GM12878 (cell line): Measurements from ENCODE around the gene SSBP3. TPM values are rescaled to one million over a fixed set of nuclear protein-coding genes. Genes with fewer than 3 reads are reported as not detected.
"Not testable (repeated sequence)": the region's sequence is repeated elsewhere in the genome, so short reads cannot be mapped to it uniquely, and the experiment has no call there.

Source experiments
- ATAC-seq: fragments of 200-7000 bp; cut with Tn5 transposase; 3 replicates; pipeline ENCODE4 v1.9.1; 2020; ENCODE audit warnings: mild to moderate bottlenecking, moderate library complexity
- BruUV-seq: library from RNA; stranded (reverse); fragments of 400-500 nt; replicated peaks from 2 replicates; lab custom pipeline; 2021; lab: Mats Ljungman, UMichigan
- CTCF ChIA-PET: fragments of 300-600 bp; sonication (Branson Sonifier 250); formaldehyde crosslinking; extraction: SDS; loops from one replicate; lab custom pipeline; 2021; ENCODE audit warnings: inconsistent platforms; lab: Yijun Ruan, JAX
- POLR2A ChIA-PET: fragments of 350-600 bp; formaldehyde crosslinking; extraction: SDS; loops from one replicate; lab custom pipeline; 2021; ENCODE audit warnings: inconsistent platforms; lab: Charles Lee
- RAD21 ChIA-PET: fragments of 300-600 bp; sonication (Branson Sonifier 250); formaldehyde crosslinking; loops from one replicate; lab custom pipeline; 2023; ENCODE audit warnings: antibody characterized with exemption; ENCODE audit not compliant: unreplicated experiment; lab: Charles Lee
- SMC1A ChIA-PET: fragments of 300-600 bp; sonication (Branson Sonifier 250); formaldehyde crosslinking; loops from one replicate; lab custom pipeline; 2023; ENCODE audit not compliant: unreplicated experiment, uncharacterized antibody; lab: Charles Lee
- DNase-seq: peaks from one replicate; pipeline ENCODE4 v3.0.0-alpha.2; 2011; ENCODE audit warnings: low read depth, low spot score
- FAIRE-seq: peaks from 3 replicates; lab custom pipeline; 2011; peaks lifted over from hg19 to GRCh38; lab: Jason Lieb, UNC
- H2AFZ ChIP-seq: 2 replicates; pipeline ENCODE4 v1.6.0; 2011; ENCODE audit warnings: low read depth, low read length, control low read depth; ENCODE audit not compliant: control insufficient read depth
- H3K27ac ChIP-seq: 2 replicates; pipeline ENCODE4 v1.5.1; 2011; ENCODE audit warnings: control low read depth; ENCODE audit not compliant: control insufficient read depth, insufficient read depth
- H3K27me3 ChIP-seq, 2 experiments: replicated peaks in 1 of 2; 2 replicates each; pipeline versions ENCODE4 v1.6.0 to v1.6.1; 2011; ENCODE audit warnings: low read length in 1 of 2; ENCODE audit not compliant: control insufficient read depth in 2 of 2, insufficient read depth in 2 of 2
- H3K36me3 ChIP-seq, 2 experiments: 2 replicates each; pipeline ENCODE4 v1.5.1; 2011; ENCODE audit warnings: low read length in 1 of 2; ENCODE audit not compliant: control insufficient read depth in 2 of 2, insufficient read depth in 2 of 2
- H3K4me1 ChIP-seq: 2 replicates; pipeline ENCODE4 v1.6.1; 2011; ENCODE audit warnings: mild to moderate bottlenecking, low read length, moderate library complexity, mixed read lengths; ENCODE audit not compliant: control insufficient read depth, insufficient read depth
- H3K4me2 ChIP-seq: 2 replicates; pipeline ENCODE4 v1.6.0; 2011; ENCODE audit warnings: control low read depth; ENCODE audit not compliant: control insufficient read depth, insufficient read depth
- H3K4me3 ChIP-seq: fragments of 200-600 bp; sonication (generic); 2 replicates; pipeline ENCODE4 v1.5.1; 2016
- H3K79me2 ChIP-seq: 2 replicates; pipeline ENCODE4 v1.6.0; 2011; ENCODE audit warnings: low read length; ENCODE audit not compliant: control insufficient read depth, insufficient read depth
- H3K9ac ChIP-seq: 2 replicates; pipeline ENCODE4 v1.8.0; 2011; ENCODE audit warnings: low read length, control low read depth, mixed read lengths; ENCODE audit not compliant: control insufficient read depth, insufficient read depth
- H3K9me3 ChIP-seq: replicated peaks from 3 replicates; pipeline ENCODE4 v1.5.1; 2011; ENCODE audit warnings: mild to moderate bottlenecking, low read length; ENCODE audit not compliant: control insufficient read depth, insufficient read depth
- H4K20me1 ChIP-seq: 2 replicates; pipeline ENCODE4 v1.6.0; 2011; ENCODE audit not compliant: control insufficient read depth, insufficient read depth
- ASH2L ChIP-seq: fragments of 300-600, 200-600 bp; sonication (generic); IDR thresholded peaks from 2 replicates; pipeline ENCODE4 v1.6.1; 2017; ENCODE audit warnings: low read depth, mild to moderate bottlenecking, borderline replicate concordance
- FOXM1 ChIP-seq: IDR thresholded peaks from 2 replicates; pipeline ENCODE4 v1.6.1; 2012; ENCODE audit warnings: low read depth, mild to moderate bottlenecking, inconsistent platforms, low read length, moderate library complexity
- KAT2A ChIP-seq: conservative IDR thresholded peaks from 2 replicates; pipeline ENCODE4 v1.6.1; 2011; ENCODE audit warnings: low read depth, low read length; ENCODE audit not compliant: control insufficient read depth
- MEF2B ChIP-seq: fragments of 450-650 bp; IDR thresholded peaks from 2 replicates; pipeline ENCODE4 v1.6.1; 2018; ENCODE audit warnings: mild to moderate bottlenecking, moderate library complexity; ENCODE audit not compliant: partially characterized antibody, poor library complexity, severe bottlenecking
- NFYA ChIP-seq: IDR thresholded peaks from 2 replicates; pipeline ENCODE4 v1.6.1; 2011; ENCODE audit warnings: low read depth, mild to moderate bottlenecking, low read length, improper control_type of control experiment, borderline replicate concordance
- NR2C2 ChIP-seq: IDR thresholded peaks from 2 replicates; pipeline ENCODE4 v1.6.1; 2011; ENCODE audit warnings: borderline replicate concordance, low read depth; ENCODE audit not compliant: control insufficient read depth, insufficient read length
- STAT1 ChIP-seq: fragments of 450-650 bp; conservative IDR thresholded peaks from 2 replicates; pipeline ENCODE4 v1.6.1; 2014; ENCODE audit warnings: antibody characterized with exemption, mild to moderate bottlenecking
- whole genome bisulfite sequencing: methylation state at CpG from one replicate; pipeline ENCODE4 v1.1.6; 2016; ENCODE audit warnings: low lambda C conversion rate; ENCODE audit not compliant: insufficient replicate concordance, insufficient coverage; ENCODE audit errors: missing lambda C conversion rate; 5-methylcytosine and 5-hydroxymethylcytosine counted together
- in situ Hi-C: fragments of 300-500 bp; cut with MboI; formaldehyde crosslinking; loops from 9 replicates; pipeline ENCODE4 v1.14.3; 2018; ENCODE audit warnings: mixed read lengths
- intact Hi-C: fragments of 100-400 bp; cut with micrococcal nuclease; formaldehyde crosslinking; loops from one replicate; pipeline ENCODE4 v1.14.2; 2022; ENCODE audit not compliant: unreplicated experiment
- polyA plus RNA-seq, 11 experiments: library from polyadenylated mRNA; depleted of rRNA in 4 of 11; unstranded in 6 of 11; stranded (reverse) in 5 of 11; fragments of >200 nt; fragmentation: Nextera tagmentation in 4 of 11; fragmentation: Illumina TruSeq in 1 of 11; extraction: Ambion mirVana in 4 of 11; extraction: Trizol in 1 of 11; gene quantifications; 1 replicate in 1 of 11; 2 replicates in 10 of 11; pipeline versions ENCODE4 v1.2.1 to v1.2.3, GENCODE V29; 2011 to 2016; ENCODE audit warnings: inconsistent platforms in 2 of 11, missing spikeins in 2 of 11, low read depth in 1 of 11
- total RNA-seq, 4 experiments: library from RNA; depleted of rRNA in 3 of 4; stranded (reverse); fragments of >200 nt in 3 of 4; fragmentation: Illumina TruSeq in 1 of 4; extraction: Trizol in 1 of 4; gene quantifications; 2 replicates each; pipeline versions ENCODE4 v1.2.1 to v1.2.3, GENCODE V29; 2013 to 2021
- TF ChIP-seq, protein P1 (sequence below): fragments of 450-650 bp; conservative IDR thresholded peaks from 2 replicates; pipeline ENCODE4 v1.6.1; 2017; ENCODE audit warnings: mild to moderate bottlenecking, moderate library complexity
- TF ChIP-seq, protein P2 (sequence below): fragments of 150-350 bp; IDR thresholded peaks from 2 replicates; pipeline ENCODE4 v1.6.1; 2016; ENCODE audit warnings: low read depth, low read length

SSBP3 gene
- total and polyA plus RNA-seq, 10 of the 15 experiments (the other 5 are each of a cell fraction or from before 2014, with no cell fraction given): 4.1 to 51.7 (median 17.1) TPM

DNA sequence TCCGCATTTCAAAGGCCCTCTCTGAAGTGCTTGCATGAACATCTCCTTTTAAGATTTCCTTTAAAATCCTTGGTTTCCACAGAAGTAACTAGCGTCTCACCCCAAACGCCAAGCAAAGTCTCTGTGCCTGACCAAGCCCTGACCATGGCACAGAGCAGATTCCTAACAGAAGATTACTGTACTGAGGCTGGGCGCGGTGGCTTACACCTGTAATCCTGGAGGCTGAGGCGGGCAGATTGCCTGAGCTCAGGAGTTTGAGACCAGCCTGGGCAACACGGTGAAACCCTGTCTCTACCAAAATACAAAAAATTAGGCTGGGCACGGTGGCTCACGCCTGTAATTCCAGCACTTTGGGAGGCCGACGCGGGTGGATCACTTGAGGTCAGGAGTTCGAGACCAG, 60.6 kb downstream of the SSBP3 start:
- in situ Hi-C loops, CTCF ChIA-PET: not testable (repeated sequence)
- POLR2A ChIA-PET: interaction anchor here (0.7 kb wide), 1 partner anchor 144 kb away, joined by 5 read pairs; no protein-coding TSS in a partner anchor

DNA sequence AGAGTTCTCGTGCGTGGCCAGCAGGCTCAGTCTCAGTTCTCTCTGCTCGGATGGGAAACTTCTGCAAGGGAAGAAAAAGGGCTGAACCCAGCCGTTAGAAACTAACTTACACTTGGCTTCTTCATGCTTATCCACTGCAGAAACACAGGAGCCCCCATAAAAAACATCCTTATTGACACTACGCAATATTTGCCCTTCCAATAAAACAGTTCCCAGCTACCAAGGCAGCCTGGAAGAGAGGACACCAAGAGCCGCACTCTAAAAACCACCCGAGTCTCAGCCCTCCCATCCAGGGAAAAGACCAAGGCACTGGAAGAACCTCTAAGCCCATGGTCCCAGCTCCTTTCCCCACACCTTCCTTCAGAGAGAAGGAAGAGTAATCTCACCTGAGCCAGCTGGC, 61.1 kb downstream of the SSBP3 start:
- H3K27me3 ChIP-seq: no peaks in the 10 kb centered on the region
- no peaks in the 10 kb centered on the region for H3K79me2 ChIP-seq
- no peak for DNase-seq
- no peak overlapping the region for H3K4me2 ChIP-seq
- FAIRE-seq: no peak
- ChIA-PET RAD21 (no interaction called here), SMC1A (no interaction called here), POLR2A (no interaction called here), CTCF (no interaction called here)
- in situ Hi-C loops: no loop called here
- no TSS peak for BruUV-seq
- no peak overlapping the region for H3K9ac ChIP-seq
- intact Hi-C loops: no loop called here
- no peak for ATAC-seq
- TF ChIP-seq ASH2L (no peak), STAT1 (no peak), NR2C2 (no peak), FOXM1 (no peak), KAT2A (no peak), MEF2B (no peak), NFYA (no peak)
- TF ChIP-seq, protein P1, sequence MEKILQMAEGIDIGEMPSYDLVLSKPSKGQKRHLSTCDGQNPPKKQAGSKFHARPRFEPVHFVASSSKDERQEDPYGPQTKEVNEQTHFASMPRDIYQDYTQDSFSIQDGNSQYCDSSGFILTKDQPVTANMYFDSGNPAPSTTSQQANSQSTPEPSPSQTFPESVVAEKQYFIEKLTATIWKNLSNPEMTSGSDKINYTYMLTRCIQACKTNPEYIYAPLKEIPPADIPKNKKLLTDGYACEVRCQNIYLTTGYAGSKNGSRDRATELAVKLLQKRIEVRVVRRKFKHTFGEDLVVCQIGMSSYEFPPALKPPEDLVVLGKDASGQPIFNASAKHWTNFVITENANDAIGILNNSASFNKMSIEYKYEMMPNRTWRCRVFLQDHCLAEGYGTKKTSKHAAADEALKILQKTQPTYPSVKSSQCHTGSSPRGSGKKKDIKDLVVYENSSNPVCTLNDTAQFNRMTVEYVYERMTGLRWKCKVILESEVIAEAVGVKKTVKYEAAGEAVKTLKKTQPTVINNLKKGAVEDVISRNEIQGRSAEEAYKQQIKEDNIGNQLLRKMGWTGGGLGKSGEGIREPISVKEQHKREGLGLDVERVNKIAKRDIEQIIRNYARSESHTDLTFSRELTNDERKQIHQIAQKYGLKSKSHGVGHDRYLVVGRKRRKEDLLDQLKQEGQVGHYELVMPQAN: no peak
- TF ChIP-seq, protein P2, sequence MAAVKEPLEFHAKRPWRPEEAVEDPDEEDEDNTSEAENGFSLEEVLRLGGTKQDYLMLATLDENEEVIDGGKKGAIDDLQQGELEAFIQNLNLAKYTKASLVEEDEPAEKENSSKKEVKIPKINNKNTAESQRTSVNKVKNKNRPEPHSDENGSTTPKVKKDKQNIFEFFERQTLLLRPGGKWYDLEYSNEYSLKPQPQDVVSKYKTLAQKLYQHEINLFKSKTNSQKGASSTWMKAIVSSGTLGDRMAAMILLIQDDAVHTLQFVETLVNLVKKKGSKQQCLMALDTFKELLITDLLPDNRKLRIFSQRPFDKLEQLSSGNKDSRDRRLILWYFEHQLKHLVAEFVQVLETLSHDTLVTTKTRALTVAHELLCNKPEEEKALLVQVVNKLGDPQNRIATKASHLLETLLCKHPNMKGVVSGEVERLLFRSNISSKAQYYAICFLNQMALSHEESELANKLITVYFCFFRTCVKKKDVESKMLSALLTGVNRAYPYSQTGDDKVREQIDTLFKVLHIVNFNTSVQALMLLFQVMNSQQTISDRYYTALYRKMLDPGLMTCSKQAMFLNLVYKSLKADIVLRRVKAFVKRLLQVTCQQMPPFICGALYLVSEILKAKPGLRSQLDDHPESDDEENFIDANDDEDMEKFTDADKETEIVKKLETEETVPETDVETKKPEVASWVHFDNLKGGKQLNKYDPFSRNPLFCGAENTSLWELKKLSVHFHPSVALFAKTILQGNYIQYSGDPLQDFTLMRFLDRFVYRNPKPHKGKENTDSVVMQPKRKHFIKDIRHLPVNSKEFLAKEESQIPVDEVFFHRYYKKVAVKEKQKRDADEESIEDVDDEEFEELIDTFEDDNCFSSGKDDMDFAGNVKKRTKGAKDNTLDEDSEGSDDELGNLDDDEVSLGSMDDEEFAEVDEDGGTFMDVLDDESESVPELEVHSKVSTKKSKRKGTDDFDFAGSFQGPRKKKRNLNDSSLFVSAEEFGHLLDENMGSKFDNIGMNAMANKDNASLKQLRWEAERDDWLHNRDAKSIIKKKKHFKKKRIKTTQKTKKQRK: no peak
- no peaks in the 10 kb centered on the region for H3K4me1 ChIP-seq
- no peaks in the 10 kb centered on the region for H4K20me1 ChIP-seq
- H3K4me3 ChIP-seq: no peak overlapping the region
- H3K9me3 ChIP-seq: no peaks in the 10 kb centered on the region
- no peak overlapping the region for H3K27ac ChIP-seq
- H3K36me3 ChIP-seq: no peaks in the 10 kb centered on the region; a peak in 1 of 4 replicates
- H2AFZ ChIP-seq: no peak overlapping the region
- WGBS: 77% methylated on average over 7 of the region's 7 CpGs

More for the DNA sequence above, 60.6 kb downstream of the SSBP3 start:
- H3K79me2 ChIP-seq, H3K4me3 ChIP-seq, H3K9me3 ChIP-seq, H3K27me3 ChIP-seq, H2AFZ ChIP-seq, ATAC-seq, H3K27ac ChIP-seq, FAIRE-seq, DNase-seq, BruUV-seq, H3K4me2 ChIP-seq, H3K36me3 ChIP-seq, intact Hi-C loops, SMC1A ChIA-PET, H3K9ac ChIP-seq, H4K20me1 ChIP-seq, H3K4me1 ChIP-seq, RAD21 ChIA-PET: not testable (repeated sequence)
- 97% methylated on average over 12 of the region's 13 CpGs for WGBS
